ENCODE data around the gene LSM3.
A peak's percentile ranks its signal among the peaks of the same experiment; 100 is the strongest.
"Not testable (repeated sequence)": the region's sequence is repeated elsewhere in the genome, so short reads cannot be mapped to it uniquely, and the experiment has no call there.

LSM3 gene

GRCh38 chr3:14222900-14223594 lies 44.4 kb downstream of the LSM3 start:
- DNase-seq (ENCODE audit: low spot score): no peak

GRCh38 chr3:14223595-14223994 lies 45.0 kb downstream of the LSM3 start:
- DNase-seq (ENCODE audit: low spot score): no peak

- DNase-seq (ENCODE audit: low spot score): no peak
These were observed 46.3 kb downstream of the LSM3 start for GRCh38 chr3:14224895-14225294.

- no peak for DNase-seq (ENCODE audit: low spot score)
These were observed 46.8 kb downstream of the LSM3 start for GRCh38 chr3:14225421-14225820.

GRCh38 chr3:14226351-14226750 lies 47.7 kb downstream of the LSM3 start:
- not testable (repeated sequence) for DNase-seq (ENCODE audit: low spot score)

- DNase-seq (ENCODE audit: low spot score): no peak
These were observed 49.2 kb downstream of the LSM3 start for GRCh38 chr3:14227856-14228255.

GRCh38 chr3:14228681-14229470 lies 50.3 kb downstream of the LSM3 start:
- DNase-seq (ENCODE audit: low spot score): no peak

GRCh38 chr3:14229695-14230094 lies 51.1 kb downstream of the LSM3 start:
- DNase-seq (ENCODE audit: low spot score): not testable (repeated sequence)

GRCh38 chr3:14230729-14231128 lies 52.1 kb downstream of the LSM3 start:
- DNase-seq (ENCODE audit: low spot score): no peak

GRCh38 chr3:14231145-14231990 lies 52.8 kb downstream of the LSM3 start:
- DNase-seq (ENCODE audit: low spot score): no peak

- no peak for DNase-seq (ENCODE audit: low spot score)
These were observed 53.4 kb downstream of the LSM3 start for GRCh38 chr3:14231998-14232501.

- DNase-seq (ENCODE audit: low spot score): no peak
These were observed 55.8 kb downstream of the LSM3 start for GRCh38 chr3:14234251-14235002.

GRCh38 chr3:14235003-14235911 lies 56.6 kb downstream of the LSM3 start:
- no peak for DNase-seq (ENCODE audit: low spot score)

- DNase-seq (ENCODE audit: low spot score): peak; percentile 33
These were observed 57.3 kb downstream of the LSM3 start for GRCh38 chr3:14235912-14236295.

GRCh38 chr3:14236902-14237301 lies 58.3 kb downstream of the LSM3 start:
- DNase-seq (ENCODE audit: low spot score): no peak

- no peak for DNase-seq (ENCODE audit: low spot score)
These were observed 58.8 kb downstream of the LSM3 start for GRCh38 chr3:14237457-14237856.

- no peak for DNase-seq (ENCODE audit: low spot score)
These were observed 59.7 kb downstream of the LSM3 start for GRCh38 chr3:14238356-14238755.

- no peak for DNase-seq (ENCODE audit: low spot score)
These were observed 60.3 kb downstream of the LSM3 start for GRCh38 chr3:14238930-14239329.

GRCh38 chr3:14239940-14240339 lies 61.3 kb downstream of the LSM3 start:
- DNase-seq (ENCODE audit: low spot score): no peak

GRCh38 chr3:14240366-14240765 lies 61.7 kb downstream of the LSM3 start:
- no peak for DNase-seq (ENCODE audit: low spot score)

GRCh38 chr3:14241716-14242115 lies 63.1 kb downstream of the LSM3 start:
- no peak for DNase-seq (ENCODE audit: low spot score)

Data from AG08395 (cell line).